ENCODE measurements around the gene ZRANB3. TPM values are rescaled to one million over a fixed set of nuclear protein-coding genes. Genes with fewer than 3 reads are reported as not detected.

The ZRANB3 gene
- total RNA-seq, 1 donor from 2014 or later = 7.9 TPM

DNA sequence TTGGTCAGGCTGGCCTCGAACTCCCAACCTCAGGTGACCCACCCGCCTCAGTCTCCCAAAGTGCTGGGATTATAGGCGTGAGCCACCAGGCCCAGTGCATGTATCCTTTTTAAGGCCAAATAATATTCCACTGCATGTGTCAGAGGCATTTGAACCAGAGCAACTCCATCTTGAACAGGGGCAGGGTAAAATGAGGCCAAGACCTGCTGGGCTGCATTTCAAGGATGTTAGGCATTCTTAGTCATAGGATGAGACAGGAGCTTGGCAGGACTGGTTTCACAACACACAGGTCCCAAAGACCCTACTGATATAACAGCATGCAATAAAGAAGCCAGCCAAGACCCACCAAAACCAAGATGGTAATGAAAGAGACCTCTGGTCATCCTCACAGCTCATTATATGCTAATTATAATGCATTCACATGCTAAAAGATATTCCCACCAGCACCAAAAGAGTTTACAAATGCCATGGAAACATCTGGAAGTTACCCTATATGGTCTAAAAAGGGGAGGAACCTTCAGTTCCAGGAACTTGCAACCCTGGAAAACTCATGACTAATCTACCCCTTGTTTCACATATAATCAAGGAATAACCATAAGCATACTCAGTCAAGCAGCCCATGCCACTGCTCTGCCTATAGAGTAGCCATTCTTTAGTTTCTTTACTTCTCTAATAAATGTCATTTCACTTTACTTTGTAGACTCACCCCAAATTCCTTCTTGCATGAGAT is 274.3 kb downstream of the ZRANB3 start:
- H3K4me3 ChIP-seq (ENCODE audit: low read depth, low read length) = no peak overlapping the region
- TF ChIP-seq, protein P1, sequence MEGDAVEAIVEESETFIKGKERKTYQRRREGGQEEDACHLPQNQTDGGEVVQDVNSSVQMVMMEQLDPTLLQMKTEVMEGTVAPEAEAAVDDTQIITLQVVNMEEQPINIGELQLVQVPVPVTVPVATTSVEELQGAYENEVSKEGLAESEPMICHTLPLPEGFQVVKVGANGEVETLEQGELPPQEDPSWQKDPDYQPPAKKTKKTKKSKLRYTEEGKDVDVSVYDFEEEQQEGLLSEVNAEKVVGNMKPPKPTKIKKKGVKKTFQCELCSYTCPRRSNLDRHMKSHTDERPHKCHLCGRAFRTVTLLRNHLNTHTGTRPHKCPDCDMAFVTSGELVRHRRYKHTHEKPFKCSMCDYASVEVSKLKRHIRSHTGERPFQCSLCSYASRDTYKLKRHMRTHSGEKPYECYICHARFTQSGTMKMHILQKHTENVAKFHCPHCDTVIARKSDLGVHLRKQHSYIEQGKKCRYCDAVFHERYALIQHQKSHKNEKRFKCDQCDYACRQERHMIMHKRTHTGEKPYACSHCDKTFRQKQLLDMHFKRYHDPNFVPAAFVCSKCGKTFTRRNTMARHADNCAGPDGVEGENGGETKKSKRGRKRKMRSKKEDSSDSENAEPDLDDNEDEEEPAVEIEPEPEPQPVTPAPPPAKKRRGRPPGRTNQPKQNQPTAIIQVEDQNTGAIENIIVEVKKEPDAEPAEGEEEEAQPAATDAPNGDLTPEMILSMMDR (conservative IDR thresholded peaks at IDR 0.05; ENCODE audit: low read depth, low read length) = no peak
- DNase-seq (ENCODE audit: low read depth) = no peak

DNA sequence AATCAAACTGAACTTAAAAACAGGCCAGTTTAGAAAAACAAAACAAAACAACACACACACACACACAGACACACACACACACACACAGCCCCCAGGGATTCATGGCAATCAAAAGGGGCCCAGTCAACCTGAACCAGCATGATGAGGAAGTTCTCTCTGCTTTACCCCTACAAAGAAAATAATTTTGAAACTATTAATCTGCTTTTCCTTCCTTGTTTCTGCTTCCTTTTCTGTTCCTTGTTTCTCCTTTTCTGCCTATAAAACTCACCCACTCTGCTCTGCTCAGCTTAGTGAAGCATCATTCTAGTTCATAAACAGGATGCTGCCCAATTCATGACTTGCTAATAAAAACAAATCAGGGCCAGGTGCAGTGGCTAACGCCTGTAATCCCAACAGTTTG is 275.8 kb downstream of the ZRANB3 start:
- TF ChIP-seq, protein P1 (conservative IDR thresholded peaks at IDR 0.05; ENCODE audit: low read depth, low read length) = no peak
- no peak overlapping the region for H3K4me3 ChIP-seq (ENCODE audit: low read depth, low read length)
- DNase-seq (ENCODE audit: low read depth) = no peak

DNA sequence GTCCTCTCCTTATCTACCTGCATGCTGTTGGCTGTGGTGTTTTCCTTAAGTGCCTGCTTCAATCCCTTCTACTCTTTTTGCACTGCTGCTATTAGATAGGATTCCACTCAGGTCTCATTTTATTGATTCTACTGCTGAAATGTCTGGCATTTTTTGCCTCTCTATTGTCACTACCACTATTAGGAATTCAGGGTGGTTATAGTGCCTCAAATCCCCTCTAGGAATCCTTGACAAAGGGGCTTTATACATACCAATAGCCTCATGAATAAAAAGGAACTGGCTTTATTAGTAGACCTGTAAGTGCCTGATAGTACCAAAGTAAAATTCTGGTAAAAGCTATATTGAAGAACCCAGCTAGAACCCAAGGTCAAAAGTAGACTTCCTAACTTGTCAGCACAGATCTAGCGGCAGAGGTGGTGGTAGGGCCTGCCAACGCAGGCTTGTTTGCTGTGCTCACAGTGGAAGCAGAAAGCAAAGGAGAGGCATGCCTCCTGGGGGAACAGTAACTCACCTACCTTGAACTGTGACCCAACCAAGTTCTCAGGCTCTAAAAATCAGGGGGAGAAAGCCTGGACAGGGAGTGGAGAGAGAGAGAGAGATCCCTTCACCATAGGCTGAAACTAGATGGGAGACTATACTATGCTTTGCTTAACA is 278.1 kb downstream of the ZRANB3 start:
- no peak for DNase-seq (ENCODE audit: low read depth)
- H3K4me3 ChIP-seq (ENCODE audit: low read depth, low read length) = no peak overlapping the region
- TF ChIP-seq, protein P1 (conservative IDR thresholded peaks at IDR 0.05; ENCODE audit: low read depth, low read length) = no peak

DNA sequence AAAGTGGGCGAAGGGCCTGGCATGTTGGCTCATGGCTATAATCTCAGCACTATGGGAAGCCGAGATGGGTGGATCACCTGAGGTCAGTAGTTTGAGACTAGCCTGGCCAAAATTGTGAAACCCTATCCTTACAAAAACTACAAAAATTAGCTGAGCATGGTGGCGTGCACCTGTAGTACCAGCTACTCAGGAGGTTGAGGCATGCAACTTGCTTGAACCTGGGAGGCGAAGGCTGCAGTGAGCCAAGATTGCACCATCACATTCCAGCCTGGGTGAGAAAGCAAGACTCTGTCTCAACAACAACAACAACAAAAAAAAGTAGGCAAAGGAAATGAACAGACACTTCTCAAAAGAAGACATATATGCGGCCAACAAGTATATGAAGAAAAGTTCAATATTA is 282.4 kb downstream of the ZRANB3 start:
- no peak for DNase-seq (ENCODE audit: low read depth)
- TF ChIP-seq, protein P1 (conservative IDR thresholded peaks at IDR 0.05; ENCODE audit: low read depth, low read length) = no peak
- no peak overlapping the region for H3K4me3 ChIP-seq (ENCODE audit: low read depth, low read length)

DNA sequence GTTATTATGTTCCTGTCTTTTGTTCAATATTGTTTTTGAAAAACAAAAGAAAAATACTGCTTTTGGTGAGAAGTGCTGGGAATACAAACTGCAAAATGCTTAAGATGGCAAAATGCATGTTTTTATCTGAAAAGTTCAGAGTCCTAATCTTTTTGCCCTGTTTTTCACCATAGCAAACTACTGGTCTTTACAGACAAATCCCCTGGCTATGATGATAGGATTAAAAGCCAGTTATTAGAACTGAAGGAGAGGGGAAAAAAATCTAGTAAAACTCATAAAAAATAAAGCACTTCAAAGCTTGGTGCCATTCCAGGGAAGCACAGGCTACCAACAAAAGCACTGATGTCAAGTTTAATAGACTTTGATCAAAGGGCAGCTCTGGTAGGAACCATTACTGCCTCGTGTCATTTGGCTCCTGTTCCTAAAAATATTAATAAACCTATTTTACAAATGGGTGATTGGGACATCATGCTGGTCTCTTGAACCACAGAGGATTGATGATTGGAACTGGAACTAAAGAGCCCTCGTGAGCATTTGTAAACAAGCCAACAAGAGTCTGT is 284.2 kb downstream of the ZRANB3 start:
- H3K4me3 ChIP-seq (ENCODE audit: low read depth, low read length) = no peak overlapping the region
- no peak for DNase-seq (ENCODE audit: low read depth)
- TF ChIP-seq, protein P1 (conservative IDR thresholded peaks at IDR 0.05; ENCODE audit: low read depth, low read length) = no peak

DNA sequence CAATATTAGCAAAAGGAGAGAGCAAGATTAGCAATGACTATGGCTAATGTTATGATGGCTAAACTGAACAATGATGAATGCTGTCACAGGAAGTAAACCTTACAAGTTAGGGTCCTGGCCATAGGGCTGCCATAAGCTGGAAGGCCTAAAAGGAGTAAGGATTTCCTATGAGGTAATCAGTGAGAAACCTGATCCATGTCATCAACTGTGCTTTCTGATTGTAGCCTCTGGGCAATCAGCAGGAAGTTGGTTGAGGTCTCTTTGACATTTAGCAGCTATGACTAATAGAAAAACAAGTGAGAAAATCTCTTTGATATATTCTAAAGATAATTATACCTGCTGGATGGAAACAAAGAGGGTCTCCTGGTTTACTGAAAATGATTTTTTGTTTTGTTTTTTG is 285.9 kb downstream of the ZRANB3 start:
- TF ChIP-seq, protein P1 (conservative IDR thresholded peaks at IDR 0.05; ENCODE audit: low read depth, low read length) = no peak
- no peak overlapping the region for H3K4me3 ChIP-seq (ENCODE audit: low read depth, low read length)
- DNase-seq (ENCODE audit: low read depth) = peak; percentile 12
